Endothelial cell of umbilical vein (primary cell): Measurements from ENCODE around the gene KLF8.

Experiments
- EZH2 ChIP-seq: IDR thresholded peaks from 2 replicates; pipeline ENCODE4 v1.6.1; 2012; ENCODE audit warnings: borderline replicate concordance, low read depth, mild to moderate bottlenecking, moderate library complexity, low read length, inconsistent platforms; ENCODE audit not compliant: severe bottlenecking
- GATA2 ChIP-seq: IDR thresholded peaks from 2 replicates; pipeline ENCODE4 v1.7.0; 2011; ENCODE audit warnings: low read depth, mild to moderate bottlenecking, moderate library complexity, mixed read lengths, low read length; ENCODE audit not compliant: insufficient read length, insufficient read depth
- JUN ChIP-seq: IDR thresholded peaks from 2 replicates; pipeline ENCODE4 v1.6.1; 2011; ENCODE audit warnings: borderline replicate concordance, low read depth; ENCODE audit not compliant: insufficient read length, insufficient read depth
- MYC ChIP-seq: IDR thresholded peaks from one replicate; pipeline ENCODE4 v1.6.1; 2011; ENCODE audit warnings: mild to moderate bottlenecking, low read depth, low read length
- POLR2A ChIP-seq: IDR thresholded peaks from 2 replicates; pipeline ENCODE4 v1.6.1; 2012; ENCODE audit warnings: low read depth, mild to moderate bottlenecking, control low read depth, low read length
- POLR2AphosphoS5 ChIP-seq: IDR thresholded peaks from 2 replicates; pipeline ENCODE4 v1.6.1; 2012; ENCODE audit warnings: low read depth, mild to moderate bottlenecking, control low read depth, low read length, moderate library complexity; ENCODE audit not compliant: insufficient read depth
- TF ChIP-seq, protein P1 (sequence below), 2 donors: IDR thresholded peaks; 1 replicate in 1 of 2; 2 replicates in 1 of 2; pipeline ENCODE4 v1.5.1; 2011; ENCODE audit warnings: low read length in 2 of 2, mild to moderate bottlenecking in 2 of 2, moderate library complexity in 2 of 2, control low read depth in 1 of 2, inconsistent platforms in 1 of 2, low read depth in 1 of 2; ENCODE audit not compliant: insufficient read depth in 1 of 2; ENCODE audit errors: extremely low read depth in 1 of 2
- TF ChIP-seq, protein P2 (sequence below): IDR thresholded peaks from 2 replicates; pipeline ENCODE4 v1.6.1; 2011; ENCODE audit not compliant: insufficient read depth, insufficient read length

DNA sequence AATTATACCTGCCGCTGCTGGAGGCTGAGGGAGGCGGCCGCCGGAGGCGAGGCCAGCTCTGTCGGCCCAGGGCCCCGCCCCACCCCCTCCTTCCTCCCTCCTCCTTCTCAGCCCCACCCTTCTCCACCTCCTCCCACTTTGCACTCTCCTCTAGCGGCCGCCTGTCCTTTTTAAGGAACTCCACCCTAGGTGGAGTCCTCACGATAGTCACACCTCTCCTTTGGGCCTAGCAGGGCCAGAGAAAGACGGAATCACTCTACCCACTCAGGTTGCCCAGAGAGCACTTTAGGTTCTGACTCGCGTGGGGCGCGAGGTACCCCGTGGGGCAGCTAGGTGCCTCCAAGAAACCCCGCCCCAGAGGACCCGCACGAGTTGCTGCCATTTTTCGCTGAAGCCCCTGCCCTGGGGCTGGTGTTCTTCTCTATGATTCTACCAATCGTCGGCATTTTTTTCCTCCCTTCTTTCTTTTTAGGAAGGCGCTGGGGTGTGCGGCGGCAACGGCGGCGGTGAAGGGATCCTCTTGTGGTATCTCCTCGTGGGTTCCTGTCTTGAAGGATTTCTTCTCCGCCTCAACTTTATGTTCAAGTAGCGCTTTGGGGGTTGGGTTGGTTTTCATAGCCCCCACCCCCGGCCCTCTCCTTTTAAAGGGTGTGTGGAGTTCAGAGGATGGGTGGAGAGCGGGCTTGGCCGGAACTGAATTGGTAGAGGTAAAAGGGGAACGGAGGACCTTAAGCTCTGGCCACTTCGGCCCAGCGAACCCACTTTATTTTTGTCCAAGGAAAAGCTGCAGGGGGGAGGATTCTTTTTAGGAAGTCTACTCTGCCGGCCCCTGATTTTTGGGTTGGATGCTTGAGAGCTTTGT, at the start of gene KLF8:
- TF ChIP-seq, protein P1, sequence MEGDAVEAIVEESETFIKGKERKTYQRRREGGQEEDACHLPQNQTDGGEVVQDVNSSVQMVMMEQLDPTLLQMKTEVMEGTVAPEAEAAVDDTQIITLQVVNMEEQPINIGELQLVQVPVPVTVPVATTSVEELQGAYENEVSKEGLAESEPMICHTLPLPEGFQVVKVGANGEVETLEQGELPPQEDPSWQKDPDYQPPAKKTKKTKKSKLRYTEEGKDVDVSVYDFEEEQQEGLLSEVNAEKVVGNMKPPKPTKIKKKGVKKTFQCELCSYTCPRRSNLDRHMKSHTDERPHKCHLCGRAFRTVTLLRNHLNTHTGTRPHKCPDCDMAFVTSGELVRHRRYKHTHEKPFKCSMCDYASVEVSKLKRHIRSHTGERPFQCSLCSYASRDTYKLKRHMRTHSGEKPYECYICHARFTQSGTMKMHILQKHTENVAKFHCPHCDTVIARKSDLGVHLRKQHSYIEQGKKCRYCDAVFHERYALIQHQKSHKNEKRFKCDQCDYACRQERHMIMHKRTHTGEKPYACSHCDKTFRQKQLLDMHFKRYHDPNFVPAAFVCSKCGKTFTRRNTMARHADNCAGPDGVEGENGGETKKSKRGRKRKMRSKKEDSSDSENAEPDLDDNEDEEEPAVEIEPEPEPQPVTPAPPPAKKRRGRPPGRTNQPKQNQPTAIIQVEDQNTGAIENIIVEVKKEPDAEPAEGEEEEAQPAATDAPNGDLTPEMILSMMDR (IDR thresholded peaks at IDR 0.05; ENCODE audit: extremely low read depth in 1 of 2, insufficient read depth in 1 of 2, low read depth in 1 of 2, low read length in 2 of 2) = no peak
- TF ChIP-seq EZH2 = no peak
- no peak for TF ChIP-seq POLR2A
- no peak for TF ChIP-seq POLR2AphosphoS5
- TF ChIP-seq, protein P2, sequence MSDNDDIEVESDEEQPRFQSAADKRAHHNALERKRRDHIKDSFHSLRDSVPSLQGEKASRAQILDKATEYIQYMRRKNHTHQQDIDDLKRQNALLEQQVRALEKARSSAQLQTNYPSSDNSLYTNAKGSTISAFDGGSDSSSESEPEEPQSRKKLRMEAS = no peak
- no peak for TF ChIP-seq GATA2
- no peak for TF ChIP-seq JUN
- TF ChIP-seq MYC = no peak
